ENCODE measurements around the gene WAPL. TPM values are rescaled to one million over a fixed set of nuclear protein-coding genes. Genes with fewer than 3 reads are reported as not detected.
A peak's percentile ranks its signal among the peaks of the same experiment; 100 is the strongest.
"Not testable (repeated sequence)": the region's sequence is repeated elsewhere in the genome, so short reads cannot be mapped to it uniquely, and the experiment has no call there.

The WAPL gene
- 10 to 100 TPM; 32.8 to 33.6 TPM for total RNA-seq
- long read RNA-seq, full-length matches to known transcripts, result 4 of 58 reads
- long read RNA-seq, partial matches to known transcripts, result 46 of 58 reads
- long read RNA-seq, other reads (novel, unspliced or antisense), result 8 of 58 reads

DNA sequence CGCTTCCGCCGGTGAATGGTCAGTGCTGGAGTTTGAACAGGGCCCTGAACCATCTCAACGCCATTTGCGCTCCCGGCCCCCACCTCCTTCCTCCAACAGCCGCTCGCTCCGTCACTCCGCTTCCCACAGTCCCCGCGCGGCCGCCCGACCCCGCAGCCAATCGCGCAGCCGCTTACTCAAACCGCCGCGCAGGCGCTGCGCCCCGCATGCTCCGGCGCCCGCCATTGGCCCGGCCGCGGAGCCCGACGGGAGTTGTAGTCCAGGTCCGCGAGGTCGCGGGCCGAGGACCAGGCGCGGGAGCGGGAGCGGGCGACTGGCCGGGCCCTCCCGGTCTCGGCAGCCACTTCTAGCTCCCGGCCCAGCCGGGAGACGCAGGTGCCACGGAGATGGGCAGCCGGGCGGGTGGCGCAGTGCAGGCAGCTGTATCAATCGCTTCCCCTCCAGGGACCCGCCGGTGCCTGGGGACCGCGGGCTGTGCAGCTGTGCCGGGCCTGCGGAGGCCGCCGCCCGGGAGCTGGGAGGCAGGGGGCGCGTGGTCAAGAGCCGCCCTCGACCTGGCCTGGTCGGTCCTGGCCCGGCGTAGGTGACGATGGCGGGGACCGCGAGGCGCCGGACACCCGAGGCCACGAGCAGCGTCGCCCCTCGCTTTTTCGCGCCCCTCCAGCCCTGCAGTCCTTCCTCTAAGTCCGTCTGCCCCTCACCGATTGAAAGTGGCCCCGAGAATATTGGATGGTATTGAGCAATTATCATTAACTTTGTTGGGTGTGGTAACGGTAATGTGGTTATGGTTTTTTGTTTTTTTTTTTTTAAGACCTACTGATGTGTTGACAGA is at the start of gene WAPL:
WAPL (minus strand) TSS at position 115 of the 832 bp plus-strand sequence. CDS start 3,723 bp downstream, outside the sequence.
- intact Hi-C loops (cut with DNase I, micrococcal nuclease), result no loop called here
- ATAC-seq, result peak; percentile 94

DNA sequence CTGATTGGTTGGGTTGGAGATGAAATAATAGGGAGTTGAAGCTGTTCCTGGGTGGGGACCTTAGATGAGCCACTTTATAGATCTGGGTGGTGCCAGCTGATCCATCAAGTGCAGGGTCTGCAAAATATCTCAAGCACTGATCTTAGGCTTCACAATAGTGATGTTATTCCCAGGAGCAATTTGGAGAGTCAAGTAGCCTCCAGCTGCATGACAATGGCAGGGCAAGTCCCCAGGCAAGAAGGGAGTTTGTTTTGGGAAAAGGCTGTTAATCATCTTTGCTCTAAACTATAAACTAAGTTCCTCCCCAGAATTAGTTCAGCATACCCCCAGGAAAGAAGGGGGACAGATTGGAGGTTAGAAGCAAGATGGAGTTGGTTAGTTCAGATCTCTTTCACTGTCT is 47.7 kb upstream of the WAPL start:
- intact Hi-C loops (cut with DNase I, micrococcal nuclease), result no loop called here
- DNase-seq, result no peak
- no peak for ATAC-seq

More for the DNA sequence above, at the start of gene WAPL:
- DNase-seq, result peak; percentile 94 to 95

GRCh38 chr10:86566518-86566917 is 44.9 kb upstream of the WAPL start:
- DNase-seq; intact Hi-C loops (cut with DNase I, micrococcal nuclease); ATAC-seq: not testable (repeated sequence)

DNA sequence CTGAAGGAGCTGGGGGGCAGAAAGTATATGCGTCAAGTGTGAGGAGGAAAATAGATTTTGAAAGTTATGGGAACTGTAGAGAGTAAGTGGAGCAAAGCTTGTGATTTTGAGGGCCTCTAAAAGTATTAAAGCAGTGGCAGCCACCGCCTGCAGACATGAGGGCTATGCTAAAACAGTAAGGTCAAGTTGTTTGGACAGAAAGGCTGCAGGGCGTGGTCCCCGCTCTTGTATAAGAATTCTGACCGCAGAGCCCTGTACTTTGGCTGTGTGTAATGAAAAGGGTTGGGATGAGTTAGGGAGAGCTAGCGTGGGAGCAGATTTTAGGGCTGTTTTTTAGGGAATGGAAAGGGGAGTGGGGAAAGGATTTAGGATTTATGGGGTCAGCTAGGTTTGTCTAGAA is 41.7 kb upstream of the WAPL start:
- DNase-seq; intact Hi-C loops (cut with DNase I, micrococcal nuclease); ATAC-seq: not testable (repeated sequence)

GRCh38 chr10:86558695-86559094 is 37.1 kb upstream of the WAPL start:
- ATAC-seq; intact Hi-C loops (cut with DNase I, micrococcal nuclease); DNase-seq: not testable (repeated sequence)

DNA sequence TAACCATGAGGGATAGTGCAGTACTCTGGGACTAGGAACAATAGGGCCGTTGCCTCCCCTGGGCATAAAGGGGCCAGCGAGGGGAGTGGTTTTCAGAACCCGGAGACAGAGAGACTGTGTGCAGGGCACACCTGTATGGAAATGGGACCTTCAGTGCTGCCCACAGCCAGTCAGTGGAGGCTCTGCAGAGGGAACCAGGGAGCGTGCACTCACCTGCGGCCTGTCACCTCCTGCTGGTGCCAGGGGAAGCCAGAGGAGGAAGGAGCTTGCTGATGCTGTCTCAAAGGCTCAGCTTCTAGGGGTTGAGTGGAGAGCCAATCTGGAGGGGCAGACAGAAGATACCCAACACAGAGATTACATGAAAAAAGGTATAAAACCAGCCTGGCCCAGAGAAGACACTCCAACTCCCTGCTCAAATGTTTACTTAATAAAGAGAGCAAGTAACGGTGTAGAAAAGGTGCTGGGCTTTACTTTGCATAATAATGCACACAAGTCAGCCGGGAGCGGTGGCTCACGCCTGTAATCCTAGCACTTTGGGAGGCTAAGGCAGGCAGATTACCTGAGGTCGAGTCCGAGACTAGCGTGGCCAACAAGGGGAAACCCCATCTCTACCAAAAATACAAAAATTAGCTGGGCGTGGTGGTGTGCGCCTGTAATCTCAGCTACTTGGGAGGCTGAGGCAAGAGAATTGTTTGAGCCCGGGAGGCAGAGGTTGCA is 35.5 kb upstream of the WAPL start:
- DNase-seq (no peak), ATAC-seq (no peak)
- intact Hi-C loops (cut with DNase I, micrococcal nuclease), result no loop called here

- no peak for ATAC-seq
- intact Hi-C loops (cut with DNase I, micrococcal nuclease), result no loop called here
These were observed 34.9 kb upstream of the WAPL start for GRCh38 chr10:86556532-86556931.

DNA sequence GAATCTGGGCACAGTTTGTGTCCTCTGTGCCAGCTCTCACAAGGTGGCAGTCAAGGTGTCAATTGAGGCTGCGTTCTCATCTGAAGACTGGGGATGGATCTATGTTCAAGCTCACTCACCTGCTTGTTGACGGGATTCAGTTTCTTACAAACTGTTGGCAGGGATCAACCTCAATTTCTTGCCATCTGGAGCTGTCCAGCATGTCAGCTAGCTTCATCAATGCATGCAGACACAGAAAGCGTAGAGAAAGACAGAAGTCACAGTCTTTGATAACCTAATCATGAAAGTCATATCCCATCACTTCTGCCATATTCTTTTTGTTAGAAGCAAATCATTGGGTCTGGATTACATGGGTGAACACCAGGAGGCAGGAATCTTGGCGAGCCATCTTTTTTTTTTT is 32.0 kb upstream of the WAPL start:
- ATAC-seq, result no peak
- DNase-seq, result no peak
- intact Hi-C loops (cut with DNase I, micrococcal nuclease), result no loop called here

More at GRCh38 chr10:86556532-86556931, 34.9 kb upstream of the WAPL start:
- DNase-seq, result no peak

GRCh38 chr10:86553213-86553612 is 31.6 kb upstream of the WAPL start:
- no peak for ATAC-seq
- intact Hi-C loops (cut with DNase I, micrococcal nuclease), result no loop called here
- no peak for DNase-seq

DNA sequence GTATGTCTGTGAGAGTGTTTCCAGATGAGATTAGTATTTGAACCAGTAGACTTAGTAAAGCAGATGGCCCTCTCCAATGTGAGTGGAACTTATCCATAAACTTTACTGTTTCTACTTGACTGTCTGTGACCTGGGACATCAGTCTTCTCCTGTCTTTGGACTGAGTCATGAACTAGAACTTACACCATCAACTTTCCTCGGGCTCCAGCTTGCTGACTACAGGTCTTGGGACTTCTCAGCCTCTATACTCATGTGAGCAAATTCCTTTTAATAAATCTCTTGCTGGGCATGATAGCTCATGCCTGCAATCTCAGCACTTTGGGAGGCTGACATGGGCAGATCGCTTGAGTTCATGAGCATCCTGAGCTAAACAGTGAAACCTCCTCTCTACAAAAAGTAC is 25.7 kb upstream of the WAPL start:
- intact Hi-C loops (cut with DNase I, micrococcal nuclease), result no loop called here
- ATAC-seq (no peak), DNase-seq (no peak)

DNA sequence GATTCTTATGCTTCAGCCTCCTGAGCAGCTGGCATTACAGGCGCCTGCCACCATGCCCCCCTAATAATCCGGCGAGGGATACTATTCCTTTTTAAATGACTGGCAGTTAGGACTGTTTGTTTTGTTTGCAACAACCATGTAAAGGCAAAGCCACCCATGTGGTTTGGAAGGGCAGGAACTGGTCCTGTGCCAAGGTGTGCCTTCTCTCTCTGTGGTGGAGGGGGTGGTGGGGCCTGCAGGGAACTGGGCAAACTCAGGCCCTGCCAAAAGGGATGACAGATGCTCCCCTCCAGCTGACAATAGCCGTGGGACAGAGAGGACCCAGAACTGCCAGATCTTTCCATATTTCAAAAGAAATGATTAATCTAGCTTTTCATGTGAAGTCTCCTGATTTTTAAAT is 23.5 kb upstream of the WAPL start:
- intact Hi-C loops (cut with DNase I, micrococcal nuclease), result no loop called here
- no peak for DNase-seq
- ATAC-seq, result no peak

DNA sequence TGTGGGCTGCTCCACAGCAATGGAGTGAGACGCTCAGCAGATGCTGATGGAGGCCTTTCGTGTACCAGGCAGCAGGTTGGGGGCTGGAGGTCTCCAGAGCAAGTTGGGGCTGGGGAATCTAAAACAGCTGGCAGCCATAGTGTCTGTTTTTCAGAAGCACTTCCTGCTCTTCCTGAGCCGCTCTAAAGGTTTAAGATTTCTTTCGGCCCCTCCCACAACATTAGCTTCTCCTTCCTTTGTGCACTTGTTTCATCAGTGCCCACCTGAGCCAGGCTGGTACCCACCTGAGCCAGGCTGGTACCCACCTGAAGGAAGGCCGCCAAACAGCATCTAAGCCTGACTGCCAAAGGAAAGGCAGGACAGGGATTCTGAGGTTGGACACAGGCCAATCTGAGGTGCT is 18.4 kb upstream of the WAPL start:
- intact Hi-C loops (cut with DNase I, micrococcal nuclease), result no loop called here
- ATAC-seq, result no peak

DNA sequence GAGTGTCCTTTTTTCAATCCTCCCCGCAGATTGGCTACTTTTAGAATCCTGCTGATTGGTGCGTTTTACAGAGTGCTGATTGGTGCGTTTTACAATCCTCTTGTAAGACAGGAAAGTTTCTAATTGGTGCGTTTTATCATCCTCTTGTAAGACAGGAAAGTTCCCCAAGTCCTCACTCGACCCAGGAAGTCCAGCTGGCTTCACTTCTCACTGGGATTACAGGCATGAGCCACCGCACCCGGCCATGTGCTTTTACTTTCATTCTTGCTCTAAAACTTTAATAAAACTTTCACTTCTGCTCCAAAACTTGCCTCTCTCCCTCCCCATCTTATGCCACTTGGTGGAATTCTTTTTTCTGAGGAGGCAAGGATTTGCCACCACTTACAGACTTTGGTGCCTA is 17.0 kb upstream of the WAPL start:
- intact Hi-C loops (cut with DNase I, micrococcal nuclease), result no loop called here
- peak; percentile 26 to 33 for DNase-seq
- ATAC-seq, result no peak

More for the DNA sequence above, 18.4 kb upstream of the WAPL start:
- DNase-seq, result no peak

DNA sequence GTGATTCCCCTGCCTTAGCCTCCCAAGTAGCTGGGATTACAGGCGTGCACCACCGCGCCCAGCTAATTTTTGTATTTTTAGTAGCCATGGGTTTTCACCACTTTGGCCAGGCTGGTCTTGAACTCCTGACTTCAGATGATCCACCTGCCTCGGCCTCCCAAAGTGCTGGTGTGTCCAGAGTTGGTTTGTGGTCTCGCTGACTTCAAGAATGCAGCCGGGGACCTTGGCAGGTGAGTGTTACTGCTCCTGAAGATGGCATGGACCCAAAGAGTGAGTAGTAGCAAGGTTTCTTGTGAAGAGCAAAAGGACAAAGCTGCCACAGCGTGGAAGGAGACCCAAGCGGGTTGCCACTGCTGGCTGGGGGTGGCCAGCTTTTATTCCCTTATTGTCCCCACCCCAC is 16.4 kb upstream of the WAPL start:
- DNase-seq; intact Hi-C loops (cut with DNase I, micrococcal nuclease); ATAC-seq: not testable (repeated sequence)

GRCh38 chr10:86536294-86536861 is 14.8 kb upstream of the WAPL start:
- peak in 1 of 2 donors; percentile 19 for DNase-seq
- ATAC-seq, result no peak
- intact Hi-C loops (cut with DNase I, micrococcal nuclease), result no loop called here

DNA sequence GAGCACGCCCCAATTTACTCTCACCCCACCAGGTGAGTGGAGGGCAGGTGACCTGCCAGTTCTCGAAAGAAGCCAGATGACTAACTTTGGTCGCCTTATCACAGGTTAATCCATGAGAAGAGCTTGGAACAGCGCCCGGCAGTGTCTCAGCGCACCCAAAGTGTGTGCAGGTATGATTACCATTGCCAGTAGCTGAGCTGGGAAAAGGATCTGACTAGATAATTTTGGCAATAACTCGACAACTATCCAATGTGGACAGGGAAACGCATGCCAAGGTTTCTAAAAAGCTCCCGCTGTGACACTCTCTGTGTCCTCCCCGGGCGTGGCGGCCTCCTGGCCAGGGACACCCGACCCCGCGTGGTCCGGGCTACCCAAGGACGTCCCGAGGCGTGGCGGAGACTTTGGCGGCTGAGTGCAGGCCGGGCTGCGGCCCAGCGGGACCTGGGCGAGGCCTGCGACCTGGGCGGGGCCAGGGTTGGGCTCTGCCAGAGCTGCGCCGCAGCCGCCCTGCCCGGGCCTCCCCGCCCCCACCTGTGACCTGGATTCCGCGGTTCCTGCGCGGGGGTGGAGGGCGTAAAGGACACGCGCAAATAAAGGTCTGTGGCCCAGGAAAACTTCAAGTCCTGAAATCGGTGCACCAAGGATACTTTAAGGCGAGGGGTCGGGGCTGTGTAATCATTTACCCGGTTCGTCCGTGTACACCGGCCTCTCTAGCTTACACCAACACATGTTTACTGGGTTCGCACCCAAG is 13.7 kb upstream of the WAPL start:
- ATAC-seq, result peak; percentile 98
- intact Hi-C loops (cut with DNase I, micrococcal nuclease), result no loop called here
- peak; percentile 86 to 91 for DNase-seq

DNA sequence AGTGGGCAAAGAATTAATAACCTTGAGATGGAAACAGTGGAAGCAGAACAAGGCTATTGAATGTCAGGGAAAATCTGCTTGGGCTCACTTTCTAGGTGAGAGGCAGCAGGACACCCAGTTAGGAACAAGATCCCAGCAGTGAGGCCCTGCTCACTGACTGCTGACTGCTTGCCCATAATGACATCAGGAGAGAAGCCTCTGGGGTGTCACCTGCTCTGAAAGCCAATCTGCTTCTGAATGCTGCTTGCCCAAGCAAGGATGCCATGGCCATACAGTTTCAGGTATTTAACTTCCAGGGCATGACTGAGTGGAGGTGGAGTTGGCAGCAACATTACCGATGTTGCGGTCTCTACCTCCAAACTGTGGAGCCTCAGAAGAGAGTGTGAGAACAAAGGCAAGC is 11.7 kb upstream of the WAPL start:
- ATAC-seq, result no peak
- intact Hi-C loops (cut with DNase I, micrococcal nuclease), result no loop called here
- DNase-seq, result no peak

DNA sequence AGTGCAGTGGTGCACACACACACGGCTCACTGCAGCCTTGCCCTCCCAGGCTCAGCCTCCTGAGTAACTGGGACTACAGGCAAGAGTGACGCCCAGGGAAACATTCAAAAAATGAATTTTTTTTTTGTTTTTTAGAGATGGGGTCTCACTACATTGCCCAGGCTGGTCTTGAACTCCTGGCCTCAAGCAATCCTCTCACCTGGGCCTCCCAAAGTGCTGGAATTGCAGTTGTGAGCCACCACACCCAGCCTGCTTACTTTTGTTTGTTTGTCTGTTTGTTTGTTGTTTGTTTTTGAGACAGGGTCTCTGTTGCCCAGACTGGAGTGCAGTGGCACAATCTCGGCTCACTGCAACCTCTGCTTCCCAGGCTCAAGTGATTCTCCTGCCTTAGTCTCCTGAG is 7.1 kb upstream of the WAPL start:
- DNase-seq; ATAC-seq; intact Hi-C loops (cut with DNase I, micrococcal nuclease): not testable (repeated sequence)

DNA sequence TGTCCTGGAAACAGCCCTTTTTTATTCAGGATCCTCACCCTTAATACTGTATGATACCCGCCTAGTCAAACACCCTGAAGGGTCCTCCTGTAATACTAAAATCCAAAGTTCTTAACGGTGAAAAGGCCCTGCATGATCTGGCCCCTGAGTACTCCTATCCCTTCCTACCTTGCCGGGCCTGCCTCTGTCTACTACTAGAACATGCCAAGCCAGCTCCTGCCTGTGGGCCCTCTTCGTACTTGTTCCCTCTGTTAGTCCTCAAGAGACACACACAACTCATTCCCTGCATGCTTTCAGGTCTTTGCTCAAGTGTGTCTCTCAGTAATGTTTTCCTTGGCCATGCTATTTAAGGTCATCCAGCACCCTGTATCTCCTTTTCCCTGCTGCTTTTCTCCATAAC is 5.0 kb upstream of the WAPL start:
- no peak for DNase-seq
- no peak for ATAC-seq
- intact Hi-C loops (cut with DNase I, micrococcal nuclease), result no loop called here
